Calu3 (cell line): Measurements from ENCODE around the gene MACROD1. TPM values are rescaled to one million over a fixed set of nuclear protein-coding genes. Genes with fewer than 3 reads are reported as not detected.

ENCODE experiments used
- BruUV-seq: library from RNA; stranded (reverse); fragments of 400-500 nt; replicated peaks from 2 replicates; lab custom pipeline; 2021; lab: Mats Ljungman, UMichigan
- CTCF ChIA-PET: fragments of 300-600 bp; sonication (Branson Sonifier 250); formaldehyde crosslinking; loops from one replicate; lab custom pipeline; 2022; ENCODE audit warnings: antibody characterized with exemption; lab: Charles Lee
- DNase-seq: peaks from one replicate; pipeline ENCODE4 v3.0.0; 2022
- H3K27ac Mint-ChIP-seq: one replicate; pipeline ENCODE4 v1.8.0; 2022; ENCODE audit warnings: mixed read lengths; ENCODE audit not compliant: unreplicated experiment
- H3K27me3 Mint-ChIP-seq: one replicate; pipeline ENCODE4 v1.8.0; 2022; ENCODE audit warnings: mixed read lengths; ENCODE audit not compliant: unreplicated experiment
- H3K36me3 Mint-ChIP-seq: one replicate; pipeline ENCODE4 v1.8.0; 2022; ENCODE audit warnings: mild to moderate bottlenecking, moderate library complexity, mixed read lengths; ENCODE audit not compliant: insufficient read depth, unreplicated experiment
- H3K4me1 Mint-ChIP-seq: one replicate; pipeline ENCODE4 v1.8.0; 2022; ENCODE audit warnings: mild to moderate bottlenecking, low read depth, mixed read lengths; ENCODE audit not compliant: unreplicated experiment
- H3K4me3 Mint-ChIP-seq: one replicate; pipeline ENCODE4 v1.8.0; 2022; ENCODE audit warnings: mild to moderate bottlenecking, low read depth, moderate library complexity, mixed read lengths; ENCODE audit not compliant: unreplicated experiment
- H3K9me3 Mint-ChIP-seq: one replicate; pipeline ENCODE4 v1.8.0; 2022; ENCODE audit warnings: low read depth, mixed read lengths; ENCODE audit not compliant: unreplicated experiment
- CTCF ChIP-seq: fragments of 200-600 bp; IDR thresholded peaks from one replicate; pipeline ENCODE4 v1.8.0; 2022; ENCODE audit warnings: antibody characterized with exemption; ENCODE audit not compliant: unreplicated experiment
- intact Hi-C: fragments of 100-400 bp; cut with micrococcal nuclease; formaldehyde crosslinking; loops from one replicate; pipeline ENCODE4 v1.10.0; 2022; ENCODE audit not compliant: unreplicated experiment
- total RNA-seq: library from RNA; stranded (reverse); gene quantifications from 2 replicates; pipeline ENCODE4 v1.2.3, GENCODE V29; 2022

The MACROD1 gene
- total RNA-seq, 1 experiment from 2014 or later, result 35.7 TPM

- Mint-ChIP-seq H3K36me3 (no peaks in the 10 kb centered on the region), H3K27ac (no peak overlapping the region), H3K27me3 (no peaks in the 10 kb centered on the region), H3K9me3 (no peaks in the 10 kb centered on the region), H3K4me1 (no peaks in the 10 kb centered on the region), H3K4me3 (no peak overlapping the region)
- intact Hi-C loops, result no loop called here
- no peak for DNase-seq
- TF ChIP-seq CTCF, result no peak
- no TSS peak for BruUV-seq
- CTCF ChIA-PET, result no interaction called here
These were observed 27.5 kb downstream of the MACROD1 start for GRCh38 chr11:64138398-64138797.

- TF ChIP-seq CTCF, result no peak
- Mint-ChIP-seq H3K9me3 (no peaks in the 10 kb centered on the region), H3K27me3 (no peaks in the 10 kb centered on the region), H3K36me3 (no peaks in the 10 kb centered on the region), H3K4me1 (no peaks in the 10 kb centered on the region), H3K4me3 (no peak overlapping the region), H3K27ac (no peak overlapping the region)
- BruUV-seq, result no TSS peak
- DNase-seq, result no peak
- CTCF ChIA-PET, result no interaction called here
- intact Hi-C loops, result no loop called here
These were observed 29.0 kb downstream of the MACROD1 start for GRCh38 chr11:64136765-64137441.

GRCh38 chr11:64135711-64136110, 30.2 kb downstream of the MACROD1 start:
- CTCF ChIA-PET, result no interaction called here
- no peak overlapping the region for H3K27ac Mint-ChIP-seq
- no peaks in the 10 kb centered on the region for H3K36me3 Mint-ChIP-seq
- intact Hi-C loops, result no loop called here
- no peaks in the 10 kb centered on the region for H3K9me3 Mint-ChIP-seq
- TF ChIP-seq CTCF, result no peak
- no peaks in the 10 kb centered on the region for H3K27me3 Mint-ChIP-seq
- DNase-seq, result no peak
- no TSS peak for BruUV-seq
- no peak overlapping the region for H3K4me3 Mint-ChIP-seq
- H3K4me1 Mint-ChIP-seq, result no peaks in the 10 kb centered on the region

GRCh38 chr11:64134963-64135362, 30.9 kb downstream of the MACROD1 start:
- TF ChIP-seq CTCF, result no peak
- intact Hi-C loops, result no loop called here
- CTCF ChIA-PET, result no interaction called here
- H3K27ac Mint-ChIP-seq, result no peak overlapping the region
- DNase-seq, result no peak
- H3K4me1 Mint-ChIP-seq, result no peaks in the 10 kb centered on the region
- H3K27me3 Mint-ChIP-seq, result no peaks in the 10 kb centered on the region
- H3K9me3 Mint-ChIP-seq, result no peaks in the 10 kb centered on the region
- no TSS peak for BruUV-seq
- H3K4me3 Mint-ChIP-seq, result no peak overlapping the region
- H3K36me3 Mint-ChIP-seq, result no peaks in the 10 kb centered on the region
